Measurements from ENCODE around the gene FBXL13.
"Not testable (repeated sequence)": the region's sequence is repeated elsewhere in the genome, so short reads cannot be mapped to it uniquely, and the experiment has no call there.

Gene FBXL13

GRCh38 chr7:102979670-102980069 lies 94.9 kb downstream of the FBXL13 start:
- no peak for ATAC-seq

- no peak for ATAC-seq
Observed at GRCh38 chr7:102978284-102978683, 96.3 kb downstream of the FBXL13 start.

GRCh38 chr7:102977586-102977985 lies 97.0 kb downstream of the FBXL13 start:
- not testable (repeated sequence) for ATAC-seq

- ATAC-seq: no peak
Observed at GRCh38 chr7:102976493-102976892, 98.1 kb downstream of the FBXL13 start.

GRCh38 chr7:102975854-102976253 lies 98.7 kb downstream of the FBXL13 start:
- no peak for ATAC-seq

- no peak for ATAC-seq
Observed at GRCh38 chr7:102974366-102975236, 100.0 kb downstream of the FBXL13 start.

GRCh38 chr7:102973096-102973802 lies 101.3 kb downstream of the FBXL13 start:
- no peak for ATAC-seq

- no peak for ATAC-seq
Observed at GRCh38 chr7:102967798-102968197, 106.8 kb downstream of the FBXL13 start.

- ATAC-seq: no peak
Observed at GRCh38 chr7:102966465-102966864, 108.1 kb downstream of the FBXL13 start.

GRCh38 chr7:102961993-102962392 lies 112.6 kb downstream of the FBXL13 start:
- not testable (repeated sequence) for ATAC-seq

- not testable (repeated sequence) for ATAC-seq
Observed at GRCh38 chr7:102958004-102958403, 116.6 kb downstream of the FBXL13 start.

GRCh38 chr7:102954359-102954758 lies 120.2 kb downstream of the FBXL13 start:
- not testable (repeated sequence) for ATAC-seq

GRCh38 chr7:102953406-102953805 lies 121.2 kb downstream of the FBXL13 start:
- ATAC-seq: no peak

- no peak for ATAC-seq
Observed at GRCh38 chr7:102951839-102952238, 122.8 kb downstream of the FBXL13 start.

GRCh38 chr7:102944241-102944640 lies 130.4 kb downstream of the FBXL13 start:
- ATAC-seq: no peak

GRCh38 chr7:102943423-102944169 lies 131.0 kb downstream of the FBXL13 start:
- ATAC-seq: no peak

GRCh38 chr7:102942868-102943267 lies 131.7 kb downstream of the FBXL13 start:
- no peak for ATAC-seq

- ATAC-seq: no peak
Observed at GRCh38 chr7:102942181-102942866, 132.3 kb downstream of the FBXL13 start.

GRCh38 chr7:102938679-102939078 lies 135.9 kb downstream of the FBXL13 start:
- no peak for ATAC-seq

GRCh38 chr7:102935450-102936115 lies 139.0 kb downstream of the FBXL13 start:
- ATAC-seq: no peak

GRCh38 chr7:102934701-102935100 lies 139.9 kb downstream of the FBXL13 start:
- no peak for ATAC-seq

- no peak for ATAC-seq
Observed at GRCh38 chr7:102934239-102934638, 140.4 kb downstream of the FBXL13 start.

All from activated CD4-positive, CD25-positive, alpha-beta regulatory T cell treated with anti-CD3 and anti-CD28 coated beads, Interleukin-2, amount 50 U/mL, for 24 hours (primary cell).